Measurements from ENCODE around the gene SLC46A2.

DNA sequence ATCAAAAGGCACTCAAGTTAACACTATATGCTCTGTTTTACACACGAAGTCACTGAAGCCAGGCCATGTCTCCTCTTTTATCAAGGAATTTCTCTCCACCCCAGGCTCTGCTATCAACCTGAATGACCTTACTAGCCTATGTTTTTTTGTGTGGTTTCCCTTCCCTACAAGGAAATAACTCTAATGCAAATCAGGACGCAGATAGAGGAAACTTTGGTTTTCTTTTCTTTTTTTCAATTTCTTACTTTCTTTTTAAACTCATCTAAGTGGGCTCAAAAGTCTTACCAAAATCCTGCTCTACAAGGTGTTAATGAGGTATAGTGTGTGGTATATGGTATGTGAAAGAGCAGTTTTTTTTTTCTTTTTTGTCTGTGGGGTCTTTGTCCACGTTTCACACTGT lies 5.5 kb upstream of the SLC46A2 start:
- TF ChIP-seq, protein P1, sequence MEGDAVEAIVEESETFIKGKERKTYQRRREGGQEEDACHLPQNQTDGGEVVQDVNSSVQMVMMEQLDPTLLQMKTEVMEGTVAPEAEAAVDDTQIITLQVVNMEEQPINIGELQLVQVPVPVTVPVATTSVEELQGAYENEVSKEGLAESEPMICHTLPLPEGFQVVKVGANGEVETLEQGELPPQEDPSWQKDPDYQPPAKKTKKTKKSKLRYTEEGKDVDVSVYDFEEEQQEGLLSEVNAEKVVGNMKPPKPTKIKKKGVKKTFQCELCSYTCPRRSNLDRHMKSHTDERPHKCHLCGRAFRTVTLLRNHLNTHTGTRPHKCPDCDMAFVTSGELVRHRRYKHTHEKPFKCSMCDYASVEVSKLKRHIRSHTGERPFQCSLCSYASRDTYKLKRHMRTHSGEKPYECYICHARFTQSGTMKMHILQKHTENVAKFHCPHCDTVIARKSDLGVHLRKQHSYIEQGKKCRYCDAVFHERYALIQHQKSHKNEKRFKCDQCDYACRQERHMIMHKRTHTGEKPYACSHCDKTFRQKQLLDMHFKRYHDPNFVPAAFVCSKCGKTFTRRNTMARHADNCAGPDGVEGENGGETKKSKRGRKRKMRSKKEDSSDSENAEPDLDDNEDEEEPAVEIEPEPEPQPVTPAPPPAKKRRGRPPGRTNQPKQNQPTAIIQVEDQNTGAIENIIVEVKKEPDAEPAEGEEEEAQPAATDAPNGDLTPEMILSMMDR (IDR thresholded peaks at IDR 0.05), result no peak
- TF ChIP-seq POLR2AphosphoS5 (IDR thresholded peaks at IDR 0.05), result no peak
- no peak for TF ChIP-seq POLR2A (IDR thresholded peaks at IDR 0.05)
- no peak for TF ChIP-seq EP300 (IDR thresholded peaks at IDR 0.05; ENCODE audit: low read depth)

Data from transverse colon (tissue), 4 donors.